GM12891 (cell line): ENCODE data around the gene SIRT6.
"Not testable (repeated sequence)": the region's sequence is repeated elsewhere in the genome, so short reads cannot be mapped to it uniquely, and the experiment has no call there.

Experiments
- DNase-seq: peaks from one replicate; pipeline ENCODE4 v3.0.0; 2011; ENCODE audit warnings: low spot score; ENCODE audit not compliant: insufficient read length
- FAIRE-seq: peaks from 2 replicates; lab custom pipeline; 2011; peaks lifted over from hg19 to GRCh38; lab: Jason Lieb, UNC
- PAX5 ChIP-seq: IDR thresholded peaks from 2 replicates; pipeline ENCODE4 v1.6.1; 2011; ENCODE audit warnings: low read length, moderate library complexity, mild to moderate bottlenecking; ENCODE audit not compliant: insufficient read depth, severe bottlenecking
- POLR2A ChIP-seq: IDR thresholded peaks from 2 replicates; pipeline ENCODE4 v1.6.1; 2011; ENCODE audit warnings: low read depth, low read length, control low read depth
- POLR2AphosphoS5 ChIP-seq: IDR thresholded peaks from 2 replicates; pipeline ENCODE4 v1.6.1; 2011; ENCODE audit warnings: low read depth, low read length, control low read depth
- POU2F2 ChIP-seq: IDR thresholded peaks from 2 replicates; pipeline ENCODE4 v1.6.1; 2011; ENCODE audit warnings: low read depth, mild to moderate bottlenecking, control low read depth, low read length, moderate library complexity
- SPI1 ChIP-seq: IDR thresholded peaks from 2 replicates; pipeline ENCODE4 v1.6.1; 2011; ENCODE audit warnings: low read depth, low read length, control low read depth
- TAF1 ChIP-seq: IDR thresholded peaks from 2 replicates; pipeline ENCODE4 v1.6.1; 2011; ENCODE audit warnings: low read depth, low read length, control low read depth

SIRT6 gene

GRCh38 chr19:4151623-4152022, 30.7 kb downstream of the SIRT6 start:
- TF ChIP-seq TAF1 (no peak), SPI1 (no peak), PAX5 (no peak), POU2F2 (no peak), POLR2A (no peak), POLR2AphosphoS5 (no peak)
- FAIRE-seq: no peak
- no peak for DNase-seq

GRCh38 chr19:4149518-4150288, 32.7 kb downstream of the SIRT6 start:
- FAIRE-seq (no peak), DNase-seq (no peak)
- TF ChIP-seq POU2F2 (no peak), TAF1 (no peak), POLR2A (no peak), SPI1 (no peak), POLR2AphosphoS5 (no peak), PAX5 (no peak)

- no peak for DNase-seq
- no peak for FAIRE-seq
- TF ChIP-seq POLR2A (no peak), TAF1 (no peak), SPI1 (no peak), PAX5 (no peak), POU2F2 (no peak), POLR2AphosphoS5 (no peak)
Measured at GRCh38 chr19:4144666-4145249, 37.6 kb downstream of the SIRT6 start.

GRCh38 chr19:4142916-4143315, 39.4 kb downstream of the SIRT6 start:
- DNase-seq, FAIRE-seq: not testable (repeated sequence)

- FAIRE-seq: peak; percentile 60
- peak; percentile 58 for DNase-seq
Measured at GRCh38 chr19:4140237-4140711, 42.1 kb downstream of the SIRT6 start.

GRCh38 chr19:4139614-4140236, 42.6 kb downstream of the SIRT6 start:
- TF ChIP-seq TAF1 (no peak), SPI1 (no peak), POLR2A (no peak), PAX5 (no peak), POU2F2 (no peak), POLR2AphosphoS5 (no peak)
- DNase-seq (peak; percentile 78), FAIRE-seq (peak; percentile 87)

More at GRCh38 chr19:4140237-4140711, 42.1 kb downstream of the SIRT6 start:
- TF ChIP-seq POLR2A: no peak
- TF ChIP-seq PAX5: no peak
- TF ChIP-seq POU2F2: no peak
- TF ChIP-seq TAF1: no peak
- no peak for TF ChIP-seq POLR2AphosphoS5
- TF ChIP-seq SPI1: no peak

GRCh38 chr19:4138445-4138844, 43.9 kb downstream of the SIRT6 start:
- FAIRE-seq (no peak), DNase-seq (no peak)
- no peak for TF ChIP-seq POU2F2

GRCh38 chr19:4136680-4137088, 45.7 kb downstream of the SIRT6 start:
- DNase-seq (no peak), FAIRE-seq (no peak)
- TF ChIP-seq POU2F2 (no peak), PAX5 (no peak), POLR2AphosphoS5 (no peak)

GRCh38 chr19:4135386-4135785, 47.0 kb downstream of the SIRT6 start:
- not testable (repeated sequence) for FAIRE-seq

GRCh38 chr19:4134351-4134750, 48.0 kb downstream of the SIRT6 start:
- DNase-seq (no peak), FAIRE-seq (no peak)
- no peak for TF ChIP-seq POLR2A
- no peak for TF ChIP-seq POLR2AphosphoS5
- no peak for TF ChIP-seq TAF1
- TF ChIP-seq SPI1: no peak
- no peak for TF ChIP-seq POU2F2
- TF ChIP-seq PAX5: no peak

More at GRCh38 chr19:4135386-4135785, 47.0 kb downstream of the SIRT6 start:
- not testable (repeated sequence) for DNase-seq
